NCI-H1436 treated with DMSO at 0.1 percent for 48 hours (cell line): ENCODE results near the gene CT45A2.
"Not testable (repeated sequence)": the region's sequence is repeated elsewhere in the genome, so short reads cannot be mapped to it uniquely, and the experiment has no call there.

Source experiments
- DNase-seq: peaks from one replicate; lab custom pipeline; 2025; lab: John Stamatoyannopoulos, UW

The CT45A2 gene

DNA sequence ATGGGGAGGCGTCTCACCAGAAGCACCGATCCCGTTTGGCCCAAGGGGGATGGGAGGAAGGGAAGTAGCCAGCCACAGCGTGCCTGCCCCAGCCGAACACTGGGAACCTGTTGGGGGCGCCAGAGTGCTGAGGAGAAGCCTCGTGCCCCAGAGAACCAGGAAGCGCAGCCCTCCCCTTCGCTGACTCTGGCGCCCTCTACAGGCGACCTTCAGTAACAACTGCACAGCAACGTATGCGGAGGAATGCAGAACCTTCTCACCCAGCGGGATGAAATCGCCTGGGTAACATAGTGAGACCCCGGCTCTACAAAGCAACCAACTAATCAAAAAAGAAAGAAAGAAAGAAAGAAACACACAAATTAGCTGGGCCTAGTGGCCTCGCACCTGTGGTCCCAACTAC, at the start of gene CT45A2:
Gene CT45A2, minus strand, starts transcription at position 101 of the 400 bp plus-strand sequence. CDS start 3,747 bp downstream, outside the sequence.
- not testable (repeated sequence) for DNase-seq

DNA sequence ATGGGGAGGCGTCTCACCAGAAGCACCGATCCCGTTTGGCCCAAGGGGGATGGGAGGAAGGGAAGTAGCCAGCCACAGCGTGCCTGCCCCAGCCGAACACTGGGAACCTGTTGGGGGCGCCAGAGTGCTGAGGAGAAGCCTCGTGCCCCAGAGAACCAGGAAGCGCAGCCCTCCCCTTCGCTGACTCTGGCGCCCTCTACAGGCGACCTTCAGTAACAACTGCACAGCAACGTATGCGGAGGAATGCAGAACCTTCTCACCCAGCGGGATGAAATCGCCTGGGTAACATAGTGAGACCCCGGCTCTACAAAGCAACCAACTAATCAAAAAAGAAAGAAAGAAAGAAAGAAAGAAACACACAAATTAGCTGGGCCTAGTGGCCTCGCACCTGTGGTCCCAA, 34.6 kb upstream of the CT45A2 start, which contains the start of gene CT45A8:
Gene CT45A8, minus strand, starts transcription at position 101 of the 400 bp plus-strand sequence. CDS start 3,755 bp downstream, outside the sequence.
- DNase-seq: not testable (repeated sequence)

DNA sequence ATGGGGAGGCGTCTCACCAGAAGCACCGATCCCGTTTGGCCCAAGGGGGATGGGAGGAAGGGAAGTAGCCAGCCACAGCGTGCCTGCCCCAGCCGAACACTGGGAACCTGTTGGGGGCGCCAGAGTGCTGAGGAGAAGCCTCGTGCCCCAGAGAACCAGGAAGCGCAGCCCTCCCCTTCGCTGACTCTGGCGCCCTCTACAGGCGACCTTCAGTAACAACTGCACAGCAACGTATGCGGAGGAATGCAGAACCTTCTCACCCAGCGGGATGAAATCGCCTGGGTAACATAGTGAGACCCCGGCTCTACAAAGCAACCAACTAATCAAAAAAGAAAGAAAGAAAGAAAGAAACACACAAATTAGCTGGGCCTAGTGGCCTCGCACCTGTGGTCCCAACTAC, 17.4 kb upstream of the CT45A2 start, which contains the start of gene CT45A7:
Gene CT45A7, minus strand, starts transcription at position 101 of the 400 bp plus-strand sequence. CDS start 3,747 bp downstream, outside the sequence.
- DNase-seq: not testable (repeated sequence)

- not testable (repeated sequence) for DNase-seq
Measured at GRCh38 chrX:135802687-135803086, 17.1 kb downstream of the CT45A2 start, which contains the start of gene CT45A6. CT45A6 (minus strand) TSS chrX:135802787; CDS start chrX:135798993, 3,794 bp downstream.

DNA sequence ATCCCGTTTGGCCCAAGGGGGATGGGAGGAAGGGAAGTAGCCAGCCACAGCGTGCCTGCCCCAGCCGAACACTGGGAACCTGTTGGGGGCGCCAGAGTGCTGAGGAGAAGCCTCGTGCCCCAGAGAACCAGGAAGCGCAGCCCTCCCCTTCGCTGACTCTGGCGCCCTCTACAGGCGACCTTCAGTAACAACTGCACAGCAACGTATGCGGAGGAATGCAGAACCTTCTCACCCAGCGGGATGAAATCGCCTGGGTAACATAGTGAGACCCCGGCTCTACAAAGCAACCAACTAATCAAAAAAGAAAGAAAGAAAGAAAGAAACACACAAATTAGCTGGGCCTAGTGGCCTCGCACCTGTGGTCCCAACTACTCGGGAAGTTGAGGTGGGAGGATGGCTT, 34.4 kb downstream of the CT45A2 start, which contains the start of gene CT45A5:
Gene CT45A5, minus strand, starts transcription at position 101 of the 400 bp plus-strand sequence. CDS start 3,774 bp downstream, outside the sequence.
- not testable (repeated sequence) for DNase-seq

- DNase-seq: not testable (repeated sequence)
Measured at GRCh38 chrX:135768091-135768490, 51.7 kb downstream of the CT45A2 start, which contains the start of gene CT45A3. CT45A3 (minus strand) TSS chrX:135768191; CDS start chrX:135764444, 3,747 bp downstream.
